GM18951 (cell line): ENCODE data around the gene FBXL5.
"Not testable (repeated sequence)": the region's sequence is repeated elsewhere in the genome, so short reads cannot be mapped to it uniquely, and the experiment has no call there.

Source experiments
- POLR2A ChIP-seq: IDR thresholded peaks from 4 replicates; pipeline ENCODE4 v1.6.1; 2011; ENCODE audit warnings: mild to moderate bottlenecking; ENCODE audit not compliant: insufficient read length, insufficient read depth; ENCODE audit errors: extremely low read depth
- in situ Hi-C: fragments of 300-500 bp; cut with MboI; formaldehyde crosslinking; loops from one replicate; pipeline ENCODE4 v1.12.0; 2022; ENCODE audit warnings: low sequenced_read_pairs, mixed read lengths, inconsistent platforms; ENCODE audit not compliant: unreplicated experiment

FBXL5 gene

GRCh38 chr4:15653864-15654592, 1.1 kb downstream of the FBXL5 start:
- in situ Hi-C loops = loop anchor here (25.0 kb wide), 1 partner anchor 417 kb away; no protein-coding TSS in a partner anchor
- TF ChIP-seq POLR2A = no peak

GRCh38 chr4:15653420-15653819, 1.7 kb downstream of the FBXL5 start:
- TF ChIP-seq POLR2A = no peak
- in situ Hi-C loops = loop anchor here (25.0 kb wide), 1 partner anchor 416 kb away; no protein-coding TSS in a partner anchor

- in situ Hi-C loops = loop anchor here (25.0 kb wide), 1 partner anchor 416 kb away; no protein-coding TSS in a partner anchor
- no peak for TF ChIP-seq POLR2A
Measured at GRCh38 chr4:15652841-15653240, 2.3 kb downstream of the FBXL5 start.

- no peak for TF ChIP-seq POLR2A
- in situ Hi-C loops = loop anchor here (25.0 kb wide), 1 partner anchor 415 kb away; no protein-coding TSS in a partner anchor
Measured at GRCh38 chr4:15652191-15652590, 3.0 kb downstream of the FBXL5 start.

- in situ Hi-C loops = loop anchor here (25.0 kb wide), 1 partner anchor 414 kb away; no protein-coding TSS in a partner anchor
- TF ChIP-seq POLR2A = no peak
Measured at GRCh38 chr4:15651676-15652075, 3.5 kb downstream of the FBXL5 start.

- in situ Hi-C loops = loop anchor here (25.0 kb wide), 1 partner anchor 413 kb away; no protein-coding TSS in a partner anchor
- TF ChIP-seq POLR2A = no peak
Measured at GRCh38 chr4:15649914-15650545, 5.1 kb downstream of the FBXL5 start.

GRCh38 chr4:15648600-15648999, 6.6 kb downstream of the FBXL5 start:
- in situ Hi-C loops = no loop called here

GRCh38 chr4:15638418-15638817, 16.7 kb downstream of the FBXL5 start:
- in situ Hi-C loops = no loop called here
- TF ChIP-seq POLR2A = no peak

More at GRCh38 chr4:15648600-15648999, 6.6 kb downstream of the FBXL5 start:
- no peak for TF ChIP-seq POLR2A

- TF ChIP-seq POLR2A = no peak
- in situ Hi-C loops = no loop called here
Measured at GRCh38 chr4:15636818-15637217, 18.3 kb downstream of the FBXL5 start.

GRCh38 chr4:15617407-15617806, 37.8 kb downstream of the FBXL5 start:
- in situ Hi-C loops = not testable (repeated sequence)

GRCh38 chr4:15614891-15615290, 40.3 kb downstream of the FBXL5 start:
- in situ Hi-C loops = not testable (repeated sequence)

GRCh38 chr4:15612136-15612535, 43.0 kb downstream of the FBXL5 start:
- TF ChIP-seq POLR2A = no peak
- in situ Hi-C loops = no loop called here

GRCh38 chr4:15610855-15611254, 44.3 kb downstream of the FBXL5 start:
- no peak for TF ChIP-seq POLR2A
- in situ Hi-C loops = no loop called here

- no peak for TF ChIP-seq POLR2A
- in situ Hi-C loops = no loop called here
Measured at GRCh38 chr4:15605537-15605936, 49.6 kb downstream of the FBXL5 start.
